ENCODE results near the gene CDR2.

CDR2 gene

GRCh38 chr16:22379656-22380055 lies 5.2 kb upstream of the CDR2 start:
- H3K9ac ChIP-seq (ENCODE audit: low read length): no peak overlapping the region
- no peak overlapping the region for H3K4me3 ChIP-seq (ENCODE audit: low read length)
- no peaks in the 10 kb centered on the region for H4K20me1 ChIP-seq (ENCODE audit: insufficient read depth, low read length)
- no peak overlapping the region for H2AFZ ChIP-seq (ENCODE audit: low read length)
- H3K27me3 ChIP-seq (replicated peaks; ENCODE audit: insufficient read depth, low read length): no peaks in the 10 kb centered on the region
- no peak for DNase-seq
- no peak for TF ChIP-seq CTCF (IDR thresholded peaks at IDR 0.05; ENCODE audit: low read length)
- no peak for TF ChIP-seq EZH2 (optimal IDR thresholded peaks at IDR 0.05; ENCODE audit: low read depth, low read length)
- TF ChIP-seq EZH2phosphoT487 (IDR thresholded peaks at IDR 0.05; ENCODE audit: low read length): no peak
- H3K4me1 ChIP-seq (ENCODE audit: low read length): no peaks in the 10 kb centered on the region
- H3K4me2 ChIP-seq (ENCODE audit: low read depth, low read length): no peak overlapping the region
- H3F3A ChIP-seq (ENCODE audit: insufficient read depth, low read length): no peaks in the 10 kb centered on the region
- no peak overlapping the region for H3K27ac ChIP-seq (ENCODE audit: low read length)
- no peaks in the 10 kb centered on the region for H3K9me2 ChIP-seq (replicated peaks; ENCODE audit: insufficient read depth, low read length)
- no peaks in the 10 kb centered on the region for H3K9me3 ChIP-seq (replicated peaks; ENCODE audit: insufficient read depth, low read length)
- no peaks in the 10 kb centered on the region for H3K36me3 ChIP-seq (replicated peaks; ENCODE audit: insufficient read depth, low read length)
- no peaks in the 10 kb centered on the region for H3K79me2 ChIP-seq (ENCODE audit: low read length)

DNA sequence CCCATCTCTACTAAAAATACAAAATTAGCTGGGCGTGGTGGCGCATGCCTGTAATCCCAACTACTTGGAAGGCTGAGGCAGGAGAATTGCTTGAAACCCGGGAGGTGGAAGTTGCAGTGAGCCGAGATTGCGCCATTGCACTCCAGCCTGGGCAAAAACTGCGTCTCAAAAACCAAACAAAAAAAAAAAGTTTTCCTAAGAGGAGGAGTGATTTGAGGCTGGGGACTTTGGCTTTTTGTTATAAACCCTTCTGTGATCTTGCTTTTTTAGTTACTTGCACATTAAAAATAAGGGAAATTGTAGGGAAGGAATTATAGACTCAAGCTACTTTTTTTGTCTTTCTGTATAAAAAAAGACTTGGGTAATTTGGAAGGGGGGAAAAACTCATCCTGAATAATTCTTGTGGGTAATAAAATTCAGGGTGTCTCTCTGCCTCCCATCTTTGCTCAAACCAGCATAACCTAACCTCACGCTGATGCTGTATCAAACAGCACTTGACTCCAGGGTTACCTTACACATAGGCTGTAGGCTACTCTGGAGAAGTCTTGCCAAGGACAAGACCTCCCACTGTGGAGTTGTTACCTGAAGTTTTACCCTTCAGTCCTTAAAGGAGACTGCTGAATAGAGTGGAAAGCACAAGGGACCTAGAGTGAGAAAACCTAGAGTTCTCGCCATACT lies 1.7 kb upstream of the CDR2 start:
- Histone ChIP-seq H3K79me2 (ENCODE audit: low read length) (peaks cover 30% of the 10 kb centered on the region), H3K4me1 (ENCODE audit: low read length) (0 out of 2 replicates have a peak, but pooled peaks cover 3% of the 10 kb centered on the region), H3F3A (ENCODE audit: insufficient read depth, low read length) (no peaks in the 10 kb centered on the region), H3K9me3 (replicated peaks; ENCODE audit: insufficient read depth, low read length) (no peaks in the 10 kb centered on the region), H2AFZ (ENCODE audit: low read length) (no peak overlapping the region), H4K20me1 (ENCODE audit: insufficient read depth, low read length) (no peaks in the 10 kb centered on the region; the same call in 1 of the 2 replicates), H3K27ac (ENCODE audit: low read length) (no peak overlapping the region), H3K4me2 (ENCODE audit: low read depth, low read length) (no peak overlapping the region), H3K9me2 (replicated peaks; ENCODE audit: insufficient read depth, low read length) (no peaks in the 10 kb centered on the region), H3K36me3 (replicated peaks; ENCODE audit: insufficient read depth, low read length) (no peaks in the 10 kb centered on the region), H3K27me3 (replicated peaks; ENCODE audit: insufficient read depth, low read length) (no peaks in the 10 kb centered on the region), H3K9ac (ENCODE audit: low read length) (no peak overlapping the region), H3K4me3 (ENCODE audit: low read length) (no peak overlapping the region)
- no peak for DNase-seq
- no peak for TF ChIP-seq CTCF (IDR thresholded peaks at IDR 0.05; ENCODE audit: low read length)
- TF ChIP-seq EZH2phosphoT487 (IDR thresholded peaks at IDR 0.05; ENCODE audit: low read length): no peak
- TF ChIP-seq EZH2 (optimal IDR thresholded peaks at IDR 0.05; ENCODE audit: low read depth, low read length): no peak

DNA sequence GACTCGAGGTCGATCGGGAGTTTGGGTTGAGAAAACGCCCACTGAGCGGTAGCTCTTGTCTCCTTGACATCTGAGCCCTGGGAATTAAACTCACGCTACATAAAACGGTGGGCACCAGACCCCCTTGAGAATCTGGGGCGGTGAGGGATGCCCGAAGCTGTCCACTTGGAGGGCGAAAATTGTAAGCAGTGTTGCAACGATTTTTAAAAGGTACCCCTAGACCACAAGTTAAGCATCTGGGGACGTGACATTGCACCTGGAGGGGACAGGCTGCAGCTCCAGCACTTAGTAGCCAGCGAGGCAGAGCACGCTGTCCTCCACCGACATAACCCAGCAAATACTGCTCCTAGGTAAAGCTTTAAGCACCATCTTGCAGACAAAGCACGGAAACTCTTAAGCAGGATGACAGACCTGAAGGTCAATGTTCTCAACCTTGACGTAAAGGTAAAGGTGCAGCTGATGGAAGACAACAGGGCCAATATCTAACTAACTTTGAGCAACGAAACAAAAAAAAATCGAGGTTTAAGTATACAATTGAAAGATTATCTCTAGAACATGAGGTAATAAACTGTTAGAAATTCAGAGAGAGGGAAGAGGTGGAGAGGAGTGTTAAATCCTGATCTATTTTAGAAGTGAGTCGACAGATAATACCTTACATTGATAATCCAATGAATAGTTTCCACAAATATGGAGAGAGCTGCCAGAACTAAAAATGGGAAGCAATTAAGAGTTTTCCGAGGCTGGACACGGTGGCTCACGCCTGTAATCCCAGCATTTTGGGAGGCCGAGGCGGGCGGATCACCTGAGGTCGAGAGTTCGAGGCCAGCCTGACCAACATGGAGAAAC lies 921 bp upstream of the CDR2 start:
- Histone ChIP-seq H3K36me3 (replicated peaks; ENCODE audit: insufficient read depth, low read length) (no peaks in the 10 kb centered on the region), H4K20me1 (ENCODE audit: insufficient read depth, low read length) (no peaks in the 10 kb centered on the region; the same call in 1 of the 2 replicates), H2AFZ (ENCODE audit: low read length) (peak overlapping the region; percentile 78), H3K9me3 (replicated peaks; ENCODE audit: insufficient read depth, low read length) (no peaks in the 10 kb centered on the region), H3K79me2 (ENCODE audit: low read length) (peaks cover 38% of the 10 kb centered on the region), H3K9ac (ENCODE audit: low read length) (peak overlapping the region; percentile 53; the same call in 1 of the 2 replicates), H3K27ac (ENCODE audit: low read length) (no peak overlapping the region), H3K9me2 (replicated peaks; ENCODE audit: insufficient read depth, low read length) (no peaks in the 10 kb centered on the region), H3F3A (ENCODE audit: insufficient read depth, low read length) (peaks cover under 1% of the 10 kb centered on the region; the same call in 1 of the 2 replicates), H3K4me1 (ENCODE audit: low read length) (peaks cover 8% of the 10 kb centered on the region), H3K4me2 (ENCODE audit: low read depth, low read length) (peak overlapping the region; percentile 82), H3K4me3 (ENCODE audit: low read length) (peak overlapping the region; percentile 84), H3K27me3 (replicated peaks; ENCODE audit: insufficient read depth, low read length) (no peaks in the 10 kb centered on the region)
- DNase-seq: no peak
- TF ChIP-seq EZH2 (optimal IDR thresholded peaks at IDR 0.05; ENCODE audit: low read depth, low read length) (no peak), EZH2phosphoT487 (IDR thresholded peaks at IDR 0.05; ENCODE audit: low read length) (no peak), CTCF (IDR thresholded peaks at IDR 0.05; ENCODE audit: low read length) (no peak)

All from MM.1S (cell line).